WERI-Rb-1 (cell line): Measurements from ENCODE around the gene CRY1.

ENCODE experiments used
- DNase-seq: peaks from one replicate; pipeline ENCODE4 v3.0.0-alpha.2; 2020
- H3K27ac ChIP-seq: fragments of 250-450 bp; sonication (Bioruptor Pico); 2 replicates; pipeline ENCODE4 v1.5.1; 2020; ENCODE audit warnings: mild to moderate bottlenecking, moderate library complexity
- H3K27me3 ChIP-seq: fragments of 250-450 bp; sonication (Bioruptor Pico); 2 replicates; pipeline ENCODE4 v1.5.1; 2021; ENCODE audit warnings: mild to moderate bottlenecking, low read depth, moderate library complexity; ENCODE audit not compliant: insufficient read depth, severe bottlenecking
- H3K36me3 ChIP-seq: fragments of 250-450 bp; sonication (Bioruptor Pico); 2 replicates; pipeline ENCODE4 v1.5.1; 2020; ENCODE audit warnings: mild to moderate bottlenecking, moderate library complexity
- H3K4me3 ChIP-seq: 2 replicates; pipeline ENCODE4 v1.5.1; 2011; ENCODE audit warnings: low read depth, mild to moderate bottlenecking, control low read depth, low read length
- H3K9me3 ChIP-seq: fragments of 250-450 bp; sonication (Bioruptor Pico); 2 replicates; pipeline ENCODE4 v1.5.1; 2021; ENCODE audit warnings: mild to moderate bottlenecking, moderate library complexity; ENCODE audit not compliant: severe bottlenecking
- CTCF ChIP-seq: IDR thresholded peaks from 2 replicates; pipeline ENCODE4 v1.5.1; 2011; ENCODE audit warnings: low read depth, mild to moderate bottlenecking, control low read depth, inconsistent platforms, low read length

The CRY1 gene

GRCh38 chr12:106978035-106978800, 115.1 kb downstream of the CRY1 start:
- H3K27ac ChIP-seq, result no peak overlapping the region
- no peaks in the 10 kb centered on the region for H3K9me3 ChIP-seq
- H3K4me3 ChIP-seq, result no peak overlapping the region
- TF ChIP-seq CTCF, result no peak
- H3K27me3 ChIP-seq, result no peaks in the 10 kb centered on the region
- peaks cover 6% of the 10 kb centered on the region for H3K36me3 ChIP-seq
- no peak for DNase-seq

- no peak overlapping the region for H3K27ac ChIP-seq
- H3K27me3 ChIP-seq, result no peaks in the 10 kb centered on the region
- TF ChIP-seq CTCF, result no peak
- H3K36me3 ChIP-seq, result peaks cover 10% of the 10 kb centered on the region; the same call in 1 of the 2 replicates
- DNase-seq, result no peak
- no peaks in the 10 kb centered on the region for H3K9me3 ChIP-seq
- no peak overlapping the region for H3K4me3 ChIP-seq
Observed at GRCh38 chr12:106976668-106977067, 116.7 kb downstream of the CRY1 start.

- no peaks in the 10 kb centered on the region for H3K9me3 ChIP-seq
- no peaks in the 10 kb centered on the region for H3K27me3 ChIP-seq
- peaks cover 15% of the 10 kb centered on the region for H3K36me3 ChIP-seq
- H3K4me3 ChIP-seq, result no peak overlapping the region
- DNase-seq, result no peak
- H3K27ac ChIP-seq, result no peak overlapping the region
- no peak for TF ChIP-seq CTCF
Observed at GRCh38 chr12:106975993-106976658, 117.2 kb downstream of the CRY1 start.

- Histone ChIP-seq H3K27me3 (no peaks in the 10 kb centered on the region), H3K4me3 (no peak overlapping the region), H3K9me3 (no peaks in the 10 kb centered on the region), H3K27ac (no peak overlapping the region), H3K36me3 (peaks cover 19% of the 10 kb centered on the region)
- no peak for DNase-seq
- no peak for TF ChIP-seq CTCF
Observed at GRCh38 chr12:106975098-106975497, 118.3 kb downstream of the CRY1 start.

GRCh38 chr12:106974511-106974910, 118.8 kb downstream of the CRY1 start:
- H3K27ac ChIP-seq, result no peak overlapping the region
- no peak for DNase-seq
- peaks cover 19% of the 10 kb centered on the region for H3K36me3 ChIP-seq
- no peaks in the 10 kb centered on the region for H3K9me3 ChIP-seq
- no peaks in the 10 kb centered on the region for H3K27me3 ChIP-seq
- H3K4me3 ChIP-seq, result no peak overlapping the region
- no peak for TF ChIP-seq CTCF
